ENCODE results near the gene VPS18.

VPS18 gene

DNA sequence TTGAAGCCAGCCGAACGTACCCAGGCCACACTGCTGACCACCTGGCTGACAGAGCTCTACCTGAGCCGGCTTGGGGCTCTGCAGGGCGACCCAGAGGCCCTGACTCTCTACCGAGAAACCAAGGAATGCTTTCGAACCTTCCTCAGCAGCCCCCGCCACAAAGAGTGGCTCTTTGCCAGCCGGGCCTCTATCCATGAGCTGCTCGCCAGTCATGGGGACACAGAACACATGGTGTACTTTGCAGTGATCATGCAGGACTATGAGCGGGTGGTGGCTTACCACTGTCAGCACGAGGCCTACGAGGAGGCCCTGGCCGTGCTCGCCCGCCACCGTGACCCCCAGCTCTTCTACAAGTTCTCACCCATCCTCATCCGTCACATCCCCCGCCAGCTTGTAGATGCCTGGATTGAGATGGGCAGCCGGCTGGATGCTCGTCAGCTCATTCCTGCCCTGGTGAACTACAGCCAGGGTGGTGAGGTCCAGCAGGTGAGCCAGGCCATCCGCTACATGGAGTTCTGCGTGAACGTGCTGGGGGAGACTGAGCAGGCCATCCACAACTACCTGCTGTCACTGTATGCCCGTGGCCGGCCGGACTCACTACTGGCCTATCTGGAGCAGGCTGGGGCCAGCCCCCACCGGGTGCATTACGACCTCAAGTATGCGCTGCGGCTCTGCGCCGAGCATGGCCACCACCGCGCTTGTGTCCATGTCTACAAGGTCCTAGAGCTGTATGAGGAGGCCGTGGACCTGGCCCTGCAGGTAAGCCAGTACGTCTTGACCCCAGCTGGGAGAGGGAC, 6.2 kb downstream of the VPS18 start:
- no peak for DNase-seq (ENCODE audit: low read depth, low spot score)

DNA sequence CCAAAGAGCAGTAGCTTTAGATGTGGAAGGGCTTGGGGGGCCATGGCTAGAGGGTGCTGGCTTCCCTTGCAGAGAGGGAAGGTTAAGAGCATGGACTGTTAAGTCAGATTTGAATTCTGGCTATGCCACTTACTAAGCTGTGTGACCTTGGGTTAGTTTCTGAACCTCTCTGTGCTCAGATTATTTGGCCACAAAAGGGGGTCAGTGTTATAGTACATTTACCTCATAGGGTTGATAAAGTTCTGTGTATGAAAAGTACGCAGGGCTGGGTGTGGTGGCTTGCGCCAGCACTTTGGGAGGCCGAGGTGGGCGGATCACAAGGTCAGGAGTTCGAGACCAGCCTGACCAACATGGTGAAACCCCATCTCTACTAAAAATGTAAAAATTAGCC, 6.8 kb downstream of the VPS18 start:
- no peak for DNase-seq (ENCODE audit: low read depth, low spot score)

DNA sequence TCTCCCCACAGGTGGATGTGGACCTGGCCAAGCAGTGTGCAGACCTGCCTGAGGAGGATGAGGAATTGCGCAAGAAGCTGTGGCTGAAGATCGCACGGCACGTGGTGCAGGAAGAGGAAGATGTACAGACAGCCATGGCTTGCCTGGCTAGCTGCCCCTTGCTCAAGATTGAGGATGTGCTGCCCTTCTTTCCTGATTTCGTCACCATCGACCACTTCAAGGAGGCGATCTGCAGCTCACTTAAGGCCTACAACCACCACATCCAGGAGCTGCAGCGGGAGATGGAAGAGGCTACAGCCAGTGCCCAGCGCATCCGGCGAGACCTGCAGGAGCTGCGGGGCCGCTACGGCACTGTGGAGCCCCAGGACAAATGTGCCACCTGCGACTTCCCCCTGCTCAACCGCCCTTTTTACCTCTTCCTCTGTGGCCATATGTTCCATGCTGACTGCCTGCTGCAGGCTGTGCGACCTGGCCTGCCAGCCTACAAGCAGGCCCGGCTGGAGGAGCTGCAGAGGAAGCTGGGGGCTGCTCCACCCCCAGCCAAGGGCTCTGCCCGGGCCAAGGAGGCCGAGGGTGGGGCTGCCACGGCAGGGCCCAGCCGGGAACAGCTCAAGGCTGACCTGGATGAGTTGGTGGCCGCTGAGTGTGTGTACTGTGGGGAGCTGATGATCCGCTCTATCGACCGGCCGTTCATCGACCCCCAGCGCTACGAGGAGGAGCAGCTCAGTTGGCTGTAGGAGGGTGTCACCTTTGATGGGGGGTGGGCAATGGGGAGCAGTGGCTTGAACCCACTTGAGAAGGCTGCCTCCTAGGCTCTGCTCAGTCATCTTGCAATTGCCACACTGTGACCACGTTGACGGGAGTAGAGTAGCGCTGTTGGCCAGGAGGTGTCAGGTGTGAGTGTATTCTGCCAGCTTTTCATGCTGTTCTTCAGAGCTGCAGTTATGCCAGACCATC, 8.6 kb downstream of the VPS18 start:
- DNase-seq (ENCODE audit: low read depth, low spot score), result no peak

DNA sequence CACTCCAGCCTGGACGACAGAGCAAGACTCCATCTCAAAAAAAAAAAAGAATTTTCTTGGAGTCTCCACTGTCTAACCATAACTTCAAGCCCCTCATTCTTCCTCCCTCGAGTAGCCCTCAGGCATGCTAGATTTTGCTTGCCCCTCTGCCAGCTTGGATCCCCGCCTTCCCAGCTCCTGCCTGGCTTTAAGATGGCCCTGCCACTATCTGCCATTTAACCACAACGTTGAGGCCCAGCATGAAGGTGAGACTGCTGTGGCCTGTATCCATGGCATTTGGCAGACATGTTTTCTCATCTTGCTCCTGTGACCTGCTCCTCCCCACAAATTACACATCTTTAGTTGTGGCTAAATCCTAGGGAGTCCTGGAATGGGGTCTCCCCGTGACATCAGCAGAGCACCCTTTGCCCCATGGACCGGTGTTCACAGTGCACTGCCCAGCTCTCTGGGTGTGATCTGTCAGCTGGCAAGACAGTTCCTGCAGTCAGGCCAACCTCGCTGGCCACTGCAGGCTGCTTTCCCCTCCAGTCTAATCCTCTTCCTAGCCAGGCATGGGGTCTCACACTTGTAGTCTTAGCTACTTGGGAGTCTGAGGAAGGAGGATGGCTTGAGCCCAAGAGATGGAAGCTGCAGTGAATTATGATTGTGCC, 10.4 kb downstream of the VPS18 start:
- no peak for DNase-seq (ENCODE audit: low read depth, low spot score)

DNA sequence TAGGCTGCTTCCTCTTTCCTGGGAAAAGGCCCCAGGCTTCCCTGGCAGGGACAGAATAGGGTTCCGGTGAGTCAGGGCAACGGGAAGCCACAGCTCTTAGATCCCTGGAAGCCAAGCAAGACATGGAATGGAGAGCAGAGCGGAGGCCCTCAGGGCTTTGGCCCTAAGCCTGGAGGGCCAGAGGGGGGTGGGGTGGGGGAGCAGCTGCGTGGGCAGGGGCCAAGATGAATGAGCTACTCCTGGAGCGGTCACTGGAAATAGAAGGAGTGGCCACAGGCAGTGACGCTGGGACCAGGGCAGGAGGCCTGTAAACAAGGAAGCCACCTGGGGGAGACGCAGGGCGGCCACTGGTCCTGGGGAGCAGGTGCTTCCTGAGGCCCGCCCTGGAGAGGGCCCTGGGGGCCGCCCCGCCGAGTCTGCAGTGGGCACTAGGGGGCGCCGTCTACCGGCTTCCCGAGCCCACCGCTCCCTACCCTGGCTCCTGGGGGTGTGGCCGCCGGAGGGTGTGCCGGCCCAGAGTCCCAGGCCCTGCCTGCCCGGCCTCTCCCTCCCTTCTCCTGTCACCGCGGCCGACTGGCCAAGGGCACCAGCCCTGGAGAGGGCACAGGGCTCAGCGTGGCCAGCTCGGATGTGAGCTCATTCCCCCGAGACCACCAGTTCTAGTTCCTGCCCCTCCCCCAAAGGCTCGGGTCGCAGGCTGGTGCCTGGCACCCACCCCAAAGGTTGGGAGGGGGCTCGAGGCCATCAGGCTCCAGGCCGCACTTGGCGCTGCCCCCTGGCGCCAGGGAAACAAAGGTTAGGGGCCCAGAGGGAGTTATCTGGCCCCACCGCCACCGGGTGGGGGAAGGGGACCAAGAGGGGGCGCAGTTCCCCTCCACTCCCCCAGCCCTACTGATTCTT, 12.1 kb downstream of the VPS18 start:
- DNase-seq (ENCODE audit: low read depth, low spot score), result peak; percentile 29

DNA sequence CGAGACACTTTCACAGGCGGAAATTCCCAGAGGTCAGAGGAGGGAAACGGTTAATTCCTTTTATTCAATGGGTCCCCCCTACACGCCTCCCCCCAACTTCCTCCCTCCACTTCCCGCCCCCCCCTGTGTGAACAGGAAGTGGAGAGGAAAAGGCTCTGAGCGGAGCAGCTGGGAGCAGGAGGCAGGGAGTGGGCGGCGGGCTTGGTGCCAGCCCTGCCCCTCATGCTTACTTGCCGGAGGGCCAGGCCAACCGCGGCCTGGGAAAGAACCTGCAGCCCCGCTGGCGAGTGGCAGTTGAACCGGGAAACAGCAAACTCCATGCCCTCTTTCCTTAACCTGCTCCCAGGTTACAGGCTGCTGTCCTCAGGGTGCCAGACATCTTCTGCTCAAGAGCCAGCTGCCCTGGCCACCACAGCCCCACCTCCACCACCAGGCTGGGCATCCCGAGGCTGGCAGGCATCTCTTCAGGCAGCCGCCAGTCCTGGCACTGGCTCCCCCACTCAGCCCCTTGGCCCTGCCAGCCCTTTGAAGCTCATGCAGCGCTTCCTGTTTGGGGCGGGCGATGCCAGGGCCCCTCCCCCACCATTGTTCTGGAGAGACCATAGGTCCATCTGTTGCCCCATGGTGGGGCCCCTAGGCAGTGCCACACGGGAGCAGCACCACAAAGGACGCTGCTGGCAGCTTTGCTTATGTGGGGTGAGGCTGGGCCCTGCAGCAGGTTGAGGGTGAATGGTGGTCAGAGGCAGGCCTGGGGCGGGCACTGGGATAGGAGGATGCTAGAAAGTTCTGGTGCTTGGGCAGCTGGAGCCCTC, 12.9 kb downstream of the VPS18 start:
- DNase-seq (ENCODE audit: low read depth, low spot score), result no peak

DNA sequence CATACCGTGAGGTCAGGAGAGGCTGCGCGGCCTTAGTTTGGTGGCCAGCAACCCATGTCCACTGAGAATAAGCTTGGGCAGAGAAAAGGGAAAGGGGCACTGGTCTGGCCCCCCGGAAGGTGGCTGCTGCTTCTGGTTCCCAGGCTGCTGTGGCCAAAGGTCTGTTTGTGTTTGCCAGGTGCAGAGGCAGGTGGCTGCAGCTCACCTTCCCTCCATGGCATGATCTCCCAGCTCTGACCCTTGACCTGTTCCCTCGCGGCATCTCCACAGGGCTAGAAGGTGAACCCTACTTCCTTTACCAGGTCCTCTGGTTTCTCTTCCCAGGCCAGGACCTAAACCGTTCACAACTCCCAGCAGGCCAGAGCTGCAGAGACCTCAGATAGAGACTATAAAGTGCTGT, 13.8 kb downstream of the VPS18 start:
- no peak for DNase-seq (ENCODE audit: low read depth, low spot score)

DNA sequence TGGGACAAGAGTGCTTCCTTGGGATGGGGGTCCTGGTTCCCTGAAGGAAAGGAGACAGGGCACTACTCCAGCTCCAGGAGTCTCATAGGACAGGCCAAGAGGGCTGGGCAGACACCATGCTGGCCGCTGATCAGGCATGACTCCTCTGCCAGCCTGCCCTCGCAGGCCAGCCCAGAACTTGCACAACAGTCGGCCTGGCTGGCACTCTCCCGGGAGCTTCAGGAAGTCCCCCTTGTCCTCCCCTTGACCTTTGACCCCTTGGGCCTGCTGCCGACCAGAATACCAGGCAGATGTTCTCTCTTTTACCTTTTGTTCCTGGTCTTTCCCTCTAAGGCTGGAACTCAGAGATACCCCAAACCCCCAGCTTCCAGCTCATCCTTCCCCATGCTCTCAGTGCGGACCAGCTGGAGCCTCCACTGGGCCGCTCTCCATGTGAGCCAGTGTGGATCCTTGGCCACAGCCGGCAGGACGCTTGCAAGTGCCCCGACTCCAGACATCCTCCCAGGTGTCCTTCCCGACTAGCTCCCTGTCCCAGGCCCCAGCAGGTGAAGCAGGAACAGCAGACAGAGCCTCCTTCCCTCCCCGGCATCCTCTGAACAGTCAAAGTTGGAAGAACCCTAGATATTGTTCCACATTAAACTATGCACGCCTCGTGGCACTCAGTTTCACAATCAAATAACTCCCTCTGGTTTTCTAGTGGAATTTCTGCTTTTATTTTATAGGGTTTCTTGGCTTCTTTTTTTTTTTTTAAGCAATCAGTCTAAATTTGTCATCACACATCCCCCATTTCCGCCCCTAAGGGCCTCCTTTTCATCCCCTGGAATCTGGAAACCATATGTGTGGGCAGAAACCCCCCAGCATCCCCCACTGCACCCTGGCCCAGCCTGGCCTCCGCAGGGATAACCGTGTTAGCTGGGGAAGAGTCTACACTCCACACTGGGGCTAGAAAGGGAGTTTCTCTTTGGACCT, 15.7 kb downstream of the VPS18 start:
- no peak for DNase-seq (ENCODE audit: low read depth, low spot score)

DNA sequence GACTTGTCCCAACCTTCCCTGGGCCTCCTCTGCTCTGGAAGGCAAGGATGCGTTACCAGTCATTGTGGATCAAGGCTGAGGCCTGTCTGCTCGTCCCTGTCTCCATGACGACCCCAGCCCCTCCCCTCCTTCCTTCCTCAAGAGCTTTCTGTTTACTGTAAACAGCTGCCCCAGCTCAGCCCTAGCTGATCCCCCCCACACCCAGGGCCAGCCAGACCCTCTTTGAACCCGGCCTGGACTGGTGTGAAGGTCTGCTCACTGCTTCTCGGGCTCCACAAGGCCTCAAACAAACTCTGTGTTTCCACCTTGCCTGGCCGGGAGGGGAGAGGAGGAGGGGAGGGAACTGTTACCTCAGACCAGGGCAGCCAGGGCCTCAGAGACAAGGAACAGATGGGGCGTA, 16.9 kb downstream of the VPS18 start:
- DNase-seq (ENCODE audit: low read depth, low spot score), result no peak

DNA sequence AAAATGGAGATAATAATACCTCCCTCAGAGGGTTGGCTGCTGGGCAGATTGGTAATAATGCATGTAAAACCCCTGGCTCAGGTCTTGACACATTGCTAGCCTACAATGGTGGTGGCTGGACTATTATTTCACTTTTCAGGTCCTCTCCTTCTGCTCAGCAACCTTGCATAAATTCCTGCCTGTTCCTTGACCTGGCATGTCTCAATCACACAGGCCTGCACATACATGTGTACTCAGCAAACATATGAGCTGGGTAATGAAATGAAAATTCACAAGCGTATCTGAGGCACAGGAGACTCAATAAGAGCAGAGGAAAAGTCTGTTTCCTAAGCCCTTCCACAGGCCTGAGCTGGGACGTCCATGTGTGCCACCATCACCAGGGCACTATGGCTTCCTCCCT, 17.4 kb downstream of the VPS18 start:
- no peak for DNase-seq (ENCODE audit: low read depth, low spot score)

DNA sequence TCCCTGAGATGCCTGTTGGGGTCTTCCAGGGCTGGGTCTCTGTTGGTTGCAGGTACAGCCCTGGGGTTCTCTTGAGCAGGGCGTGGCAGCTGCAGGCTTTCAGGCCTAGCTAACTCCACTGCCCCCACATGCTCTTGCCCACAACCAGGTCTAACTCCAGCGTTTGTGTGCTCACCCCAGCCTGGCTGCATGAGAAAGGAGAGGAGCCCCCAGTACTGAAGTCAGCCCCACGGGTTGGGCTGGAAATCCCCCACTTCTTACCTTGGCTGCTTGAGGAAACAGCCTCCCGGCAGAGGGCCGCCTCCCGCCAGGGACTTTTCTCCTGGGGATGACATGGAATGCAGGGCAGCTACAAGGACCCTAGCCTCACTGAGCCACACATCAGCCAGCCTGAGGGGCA, 18.2 kb downstream of the VPS18 start:
- DNase-seq (ENCODE audit: low read depth, low spot score), result no peak

DNA sequence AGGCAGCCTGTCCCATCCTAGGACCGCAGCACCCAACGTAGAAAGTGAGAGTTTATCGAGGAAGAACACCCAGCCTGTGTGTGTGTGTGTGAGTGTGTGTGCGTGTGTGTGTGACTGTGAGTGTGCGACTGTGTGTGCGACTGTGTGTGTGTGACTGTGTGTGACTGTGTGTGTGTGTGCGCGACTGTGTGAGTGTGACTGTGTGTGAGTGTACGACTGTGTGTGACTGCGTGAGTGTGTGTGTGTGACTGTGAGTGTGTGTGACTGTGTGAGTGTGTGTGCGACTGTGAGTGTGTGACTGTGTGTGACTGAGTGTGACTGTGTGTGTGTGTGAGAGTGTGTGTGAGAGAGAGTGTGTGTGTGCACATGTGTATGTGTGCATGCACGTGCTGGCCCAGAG, 19.8 kb downstream of the VPS18 start:
- no peak for DNase-seq (ENCODE audit: low read depth, low spot score)

DNA sequence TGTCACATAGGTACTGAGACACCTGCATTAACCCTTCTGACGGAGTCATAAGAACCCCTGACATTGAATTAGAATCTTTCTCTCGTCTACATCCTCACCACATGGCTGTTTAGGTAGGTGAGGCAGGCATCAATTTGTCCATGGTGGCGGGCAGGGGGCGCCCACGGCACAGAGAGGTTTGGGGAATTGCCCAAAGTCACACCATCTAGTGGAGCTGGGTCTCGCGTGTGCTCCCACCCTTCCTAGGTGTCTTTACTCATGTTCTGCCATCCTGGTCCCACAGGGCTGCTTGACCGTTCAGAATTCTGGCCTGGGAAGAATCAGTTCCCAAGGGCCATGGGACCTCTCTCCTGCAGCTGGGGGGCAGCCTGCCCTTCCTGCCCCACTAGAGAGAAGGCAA, 20.2 kb downstream of the VPS18 start:
- DNase-seq (ENCODE audit: low read depth, low spot score), result no peak

DNA sequence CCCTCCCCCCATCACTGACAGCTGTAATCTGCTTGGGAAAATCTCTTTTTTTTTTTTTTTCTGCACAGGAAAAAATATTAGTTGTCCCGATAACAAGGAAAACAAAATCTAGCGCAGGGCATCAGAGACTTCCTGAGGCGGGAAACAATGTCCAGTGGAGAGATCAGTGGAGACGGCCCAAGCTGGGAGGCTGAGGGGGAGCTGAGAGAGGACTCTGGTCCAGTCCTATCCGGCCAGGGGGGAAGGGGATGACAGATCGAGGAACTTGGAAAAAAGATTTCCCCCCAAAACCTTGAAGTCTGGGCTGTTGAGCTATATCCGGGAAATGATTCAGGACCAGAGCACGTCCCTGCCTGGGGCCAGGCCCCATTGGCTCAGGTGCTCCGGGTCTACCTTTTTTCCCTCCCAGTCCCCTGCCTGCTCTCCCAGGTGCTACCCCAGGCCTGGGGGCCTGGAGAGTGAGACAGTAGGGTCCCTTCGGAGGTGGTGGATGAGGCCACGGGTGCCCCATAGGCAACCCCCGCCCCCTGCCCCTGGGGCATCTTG, 20.9 kb downstream of the VPS18 start:
- no peak for DNase-seq (ENCODE audit: low read depth, low spot score)

DNA sequence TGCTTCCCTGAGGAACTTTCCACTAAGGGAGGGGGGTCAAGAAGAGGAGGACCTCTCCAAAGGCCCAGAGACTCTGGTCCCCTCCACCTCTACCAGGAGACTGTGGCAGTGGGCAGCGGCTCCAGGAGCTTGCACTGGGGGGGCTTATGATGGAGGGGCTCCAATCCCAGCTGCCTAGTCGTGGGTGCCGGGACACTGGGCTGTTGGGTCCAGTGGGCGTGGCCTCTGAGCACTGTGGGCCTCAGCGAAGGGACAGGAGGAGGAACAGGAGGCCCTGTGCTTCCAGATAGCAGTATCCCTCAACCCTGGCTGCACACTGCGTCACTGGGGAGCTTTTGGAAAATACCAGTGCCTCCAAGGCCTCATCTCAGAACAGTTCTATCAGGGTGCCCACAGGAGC, 21.4 kb downstream of the VPS18 start:
- no peak for DNase-seq (ENCODE audit: low read depth, low spot score)

DNA sequence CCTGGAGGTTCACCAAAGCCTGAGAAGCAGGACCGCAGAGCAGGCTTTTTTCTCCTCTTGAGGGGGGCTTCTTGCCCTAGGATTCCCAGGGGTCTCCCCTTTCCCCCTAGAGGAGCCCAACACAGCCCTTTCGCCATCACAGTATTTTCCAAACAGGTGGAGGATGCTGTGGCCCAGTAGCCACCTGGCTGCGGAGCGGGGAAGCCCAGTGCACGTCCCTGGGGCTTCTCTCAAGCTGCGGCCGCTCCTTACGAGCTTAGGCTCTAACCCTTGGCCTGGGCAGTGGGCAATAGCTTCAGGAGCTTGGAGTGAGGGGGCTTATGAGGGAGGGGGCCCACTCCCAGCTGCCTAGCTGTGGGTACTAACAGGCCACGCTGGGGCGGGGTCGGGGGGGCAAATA, 23.3 kb downstream of the VPS18 start:
- DNase-seq (ENCODE audit: low read depth, low spot score), result no peak

DNA sequence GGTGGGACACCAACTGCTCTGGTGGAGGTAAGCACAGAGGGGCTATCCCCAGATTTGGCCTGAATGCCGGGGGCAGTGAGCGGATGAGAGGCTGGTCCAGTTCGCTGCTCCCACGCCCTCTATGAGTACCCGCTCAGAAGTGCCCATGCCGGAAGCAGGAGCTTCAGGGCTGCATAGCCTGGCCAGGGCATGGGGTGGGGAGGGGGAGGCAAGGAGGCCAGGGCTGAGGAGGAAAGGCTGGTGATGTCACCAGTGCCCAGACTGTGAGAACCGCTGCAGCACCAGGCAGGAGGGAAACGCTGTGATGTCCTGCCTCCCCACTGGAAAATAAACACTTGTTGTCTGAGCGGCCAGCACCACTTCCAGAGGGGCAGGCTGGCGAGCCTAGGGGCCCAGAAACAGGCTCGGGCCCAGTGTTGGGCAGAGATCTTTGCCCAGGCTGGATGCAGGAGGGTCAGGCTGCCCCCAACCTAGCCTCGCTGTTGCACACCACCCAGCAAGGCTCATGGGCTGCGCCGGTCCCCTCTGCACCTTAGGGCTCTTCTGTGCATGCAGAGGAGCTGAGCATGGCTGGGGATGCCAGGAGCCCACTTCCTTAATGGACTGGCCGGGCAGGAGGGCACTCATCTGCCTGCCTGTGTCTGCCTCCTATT, 24.0 kb downstream of the VPS18 start:
- DNase-seq (ENCODE audit: low read depth, low spot score), result no peak

DNA sequence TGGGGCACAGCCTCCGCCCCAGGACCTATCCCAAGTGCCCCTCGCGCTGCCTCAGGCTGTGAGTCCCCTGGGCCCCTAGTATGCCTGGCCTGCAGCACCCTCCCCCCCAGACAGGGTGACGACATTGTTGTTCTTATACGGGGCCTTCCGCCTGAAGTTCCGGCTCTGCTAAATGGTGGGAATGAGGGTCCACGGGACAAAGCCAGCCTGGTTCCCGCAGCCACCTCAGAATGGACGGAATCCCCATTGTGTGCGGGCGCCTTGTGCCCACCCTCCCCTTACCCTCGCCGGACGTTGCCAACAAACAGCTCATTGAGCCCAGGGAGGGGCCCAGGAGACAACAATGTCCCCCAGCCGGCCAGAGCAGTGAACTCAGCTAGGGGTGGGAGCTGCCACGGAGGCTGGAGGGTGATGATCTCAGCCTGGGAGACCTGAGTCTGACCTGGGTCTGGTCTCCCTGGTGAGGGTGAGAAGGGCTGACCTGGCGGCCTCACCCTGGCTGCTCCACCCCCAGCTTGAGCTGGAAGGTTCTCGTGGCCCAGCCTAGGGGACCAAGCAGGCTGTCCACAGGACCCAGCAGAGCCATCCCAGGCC, 24.6 kb downstream of the VPS18 start:
- DNase-seq (ENCODE audit: low read depth, low spot score), result no peak

Measured in brain pericyte (primary cell).